GM21526 (cell line): ENCODE results near the gene UGT1A5.

Source experiments
- ATAC-seq: cut with Tn5 transposase; IDR thresholded peaks from one replicate; pipeline ENCODE4 v1.9.1; 2021; ENCODE audit warnings: moderate library complexity; ENCODE audit not compliant: unreplicated experiment, low FRiP score

Gene UGT1A5

GRCh38 chr2:233773854-233774253 lies 61.1 kb downstream of the UGT1A5 start:
- no peak for ATAC-seq

DNA sequence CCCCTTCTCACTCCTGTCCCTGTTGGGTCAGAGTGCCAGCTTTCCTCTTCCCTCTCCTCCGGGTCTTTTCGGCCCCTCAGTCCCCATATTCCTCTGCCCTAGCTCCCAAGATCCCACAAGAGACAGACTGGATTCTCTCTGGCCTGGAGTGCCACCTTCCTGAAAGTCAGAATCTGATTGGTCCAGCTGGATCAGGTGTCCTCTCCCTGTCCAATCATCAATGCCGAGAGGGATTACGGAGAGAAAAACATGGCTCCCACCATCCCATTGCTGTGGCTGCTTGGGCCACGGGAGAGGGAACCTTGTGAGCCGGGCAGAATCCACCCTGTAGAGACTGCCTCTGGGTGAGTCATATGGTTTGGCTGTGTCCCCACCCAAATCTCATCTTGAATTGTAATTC lies 62.7 kb downstream of the UGT1A5 start:
- no peak for ATAC-seq

- ATAC-seq, result no peak
These were observed 65.3 kb downstream of the UGT1A5 start, which contains the start of gene MROH2A for GRCh38 chr2:233778030-233778429. TSS of gene MROH2A (plus strand) at chr2:233778330. CDS start at chr2:233779359, 1,029 bp downstream.

GRCh38 chr2:233779722-233780121 lies 67.0 kb downstream of the UGT1A5 start:
- no peak for ATAC-seq

DNA sequence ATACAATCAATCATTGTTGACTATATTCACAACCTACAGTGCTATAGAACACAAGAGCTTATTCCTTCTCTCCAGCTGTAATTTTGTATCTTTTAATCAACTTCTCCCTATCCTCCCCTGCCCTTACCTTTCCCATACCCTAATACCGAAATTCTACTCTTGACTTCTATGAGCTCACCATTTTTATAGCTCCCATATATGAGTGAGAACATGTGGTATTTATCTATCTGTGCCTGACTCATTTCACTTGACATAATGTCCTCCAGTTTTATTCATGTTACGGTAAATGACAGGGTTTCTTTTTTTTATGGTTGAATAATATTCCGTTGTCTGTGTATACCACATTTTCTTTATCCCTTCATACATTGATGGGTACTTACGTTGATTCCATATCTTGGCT lies 68.1 kb downstream of the UGT1A5 start:
- ATAC-seq, result no peak

GRCh38 chr2:233789554-233789953 lies 76.8 kb downstream of the UGT1A5 start:
- ATAC-seq, result no peak

DNA sequence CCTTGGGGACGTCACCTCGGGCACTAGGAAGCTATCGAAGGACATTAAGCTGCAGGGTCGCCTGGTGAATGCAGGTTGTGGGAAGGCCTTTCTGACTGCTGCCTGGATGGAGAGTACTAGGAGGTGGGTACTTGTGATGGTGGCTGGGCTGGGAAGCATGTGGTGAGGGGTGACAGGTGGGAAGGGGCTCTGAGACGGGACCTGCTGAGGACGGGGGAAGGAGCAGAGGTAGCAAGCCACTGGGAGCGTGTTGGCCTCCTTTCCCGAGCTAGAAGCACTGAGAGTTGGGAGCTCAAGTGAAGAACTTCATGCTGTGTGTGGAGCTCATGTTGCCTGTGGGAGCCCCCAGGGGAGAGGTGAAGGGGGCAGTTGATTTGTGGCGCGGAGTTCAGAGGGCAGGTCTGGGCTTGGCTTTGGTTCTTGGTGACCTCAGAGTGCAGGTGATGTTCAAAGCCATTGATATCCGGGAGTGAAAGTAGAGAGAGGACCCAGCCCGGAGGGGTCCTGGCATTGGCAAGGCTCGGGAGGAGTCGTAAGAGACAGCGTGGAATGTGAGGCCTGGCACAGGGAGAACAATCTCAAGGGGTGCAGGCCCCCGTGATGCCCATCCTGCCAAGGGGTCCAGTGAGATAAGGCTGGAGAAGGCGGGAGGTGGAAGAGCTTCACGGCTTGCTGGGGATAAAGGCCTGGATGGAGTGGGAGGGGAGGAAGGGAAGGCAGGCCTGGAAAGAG lies 78.6 kb downstream of the UGT1A5 start:
- ATAC-seq, result no peak

DNA sequence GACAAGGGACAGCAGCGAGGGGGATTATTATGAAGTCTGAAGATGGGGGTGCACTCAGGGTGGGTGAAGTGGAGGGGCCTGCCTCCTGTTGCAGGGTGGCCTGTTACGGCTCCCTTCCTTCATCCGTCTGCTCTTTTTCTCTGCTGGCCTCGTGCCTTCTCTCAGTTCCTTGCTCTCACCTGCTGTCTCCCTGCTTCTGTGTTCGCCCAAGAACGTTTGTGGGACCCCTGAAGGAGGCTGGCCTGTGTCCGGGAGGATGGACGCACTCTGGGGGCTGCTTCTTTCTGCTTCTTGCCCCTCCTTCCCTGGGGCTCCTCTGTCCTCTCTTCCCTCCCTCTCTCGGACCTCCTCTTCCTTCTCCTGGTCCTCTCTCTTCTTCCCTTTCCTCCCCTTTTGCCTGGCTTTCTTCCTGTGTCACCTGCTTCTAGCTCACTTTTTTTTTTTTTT lies 79.2 kb downstream of the UGT1A5 start:
- ATAC-seq, result no peak

GRCh38 chr2:233792720-233793119 lies 80.0 kb downstream of the UGT1A5 start:
- ATAC-seq, result no peak

DNA sequence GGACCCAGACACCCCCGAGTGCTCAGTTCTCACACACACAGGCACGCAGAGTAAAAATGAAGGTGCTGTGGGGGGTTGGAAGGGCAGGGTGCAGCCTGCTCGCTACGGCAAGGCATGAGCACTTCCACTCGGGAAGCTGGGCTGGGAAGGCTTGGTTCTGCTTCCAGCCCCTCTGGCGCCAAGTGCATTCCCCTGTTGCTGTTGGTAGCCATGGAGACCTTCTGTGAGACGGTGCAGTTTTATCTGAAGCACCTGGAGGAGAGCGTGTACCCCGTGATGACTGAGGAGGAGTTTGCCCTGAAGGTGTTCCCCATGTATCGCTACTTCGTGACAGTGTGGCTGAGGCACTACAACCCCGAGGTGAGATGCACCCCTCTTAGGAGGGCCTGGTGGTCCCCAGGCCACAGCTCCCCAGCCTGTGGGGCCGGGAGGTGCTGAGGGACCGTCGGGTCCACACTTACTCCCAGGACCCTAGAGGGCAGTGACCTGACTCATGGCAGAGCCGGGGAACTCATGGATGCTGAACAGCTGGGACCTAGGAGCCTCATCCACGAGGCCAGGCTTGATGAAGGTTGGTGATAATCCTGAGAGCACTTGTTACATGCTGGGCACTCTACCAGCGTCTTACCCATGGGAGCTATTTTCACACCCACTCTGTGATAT lies 80.9 kb downstream of the UGT1A5 start:
- no peak for ATAC-seq

GRCh38 chr2:233794128-233794658 lies 81.5 kb downstream of the UGT1A5 start:
- ATAC-seq, result no peak

DNA sequence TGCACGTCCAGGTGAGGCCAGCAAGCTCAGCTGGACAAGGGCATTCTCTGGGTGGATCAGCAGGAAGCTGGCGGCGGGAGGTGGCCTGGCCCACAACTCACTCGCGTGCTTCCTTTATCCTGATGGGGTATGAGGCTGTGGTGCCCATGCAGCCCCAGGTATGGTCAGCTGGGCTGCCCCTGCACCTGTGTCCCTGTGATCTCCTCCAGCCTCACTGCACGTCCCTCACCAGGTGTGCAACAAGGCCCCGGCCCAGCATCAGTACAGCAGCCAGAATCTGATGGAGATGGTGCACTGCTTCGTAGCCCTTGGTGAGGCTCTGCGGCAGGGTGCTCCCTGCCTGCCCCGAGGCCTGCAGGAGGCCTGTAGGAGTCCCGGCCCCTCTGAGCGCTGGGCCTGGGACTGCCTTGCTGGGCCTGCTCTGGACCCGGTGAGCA lies 83.0 kb downstream of the UGT1A5 start:
- no peak for ATAC-seq

DNA sequence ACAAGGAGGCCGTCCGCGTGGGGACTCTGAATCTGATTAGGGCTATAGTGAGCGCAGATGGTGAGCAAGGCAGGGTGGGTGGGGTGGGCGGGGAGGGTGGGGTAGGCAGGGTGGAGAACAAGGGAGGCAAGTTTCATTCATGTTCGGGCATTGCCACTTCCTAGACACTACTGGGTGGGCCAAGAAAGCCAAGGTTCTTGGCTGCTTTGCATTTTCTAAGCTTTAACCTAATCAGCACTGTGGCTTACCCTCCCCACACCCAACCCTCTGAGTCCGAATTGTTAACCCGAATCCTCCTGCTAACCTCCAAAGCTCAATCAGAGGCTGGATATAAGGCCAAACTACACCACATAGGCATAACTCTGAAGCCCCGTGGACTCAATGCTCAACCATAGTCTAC lies 83.5 kb downstream of the UGT1A5 start:
- no peak for ATAC-seq

GRCh38 chr2:233798335-233799086 lies 85.8 kb downstream of the UGT1A5 start:
- no peak for ATAC-seq

DNA sequence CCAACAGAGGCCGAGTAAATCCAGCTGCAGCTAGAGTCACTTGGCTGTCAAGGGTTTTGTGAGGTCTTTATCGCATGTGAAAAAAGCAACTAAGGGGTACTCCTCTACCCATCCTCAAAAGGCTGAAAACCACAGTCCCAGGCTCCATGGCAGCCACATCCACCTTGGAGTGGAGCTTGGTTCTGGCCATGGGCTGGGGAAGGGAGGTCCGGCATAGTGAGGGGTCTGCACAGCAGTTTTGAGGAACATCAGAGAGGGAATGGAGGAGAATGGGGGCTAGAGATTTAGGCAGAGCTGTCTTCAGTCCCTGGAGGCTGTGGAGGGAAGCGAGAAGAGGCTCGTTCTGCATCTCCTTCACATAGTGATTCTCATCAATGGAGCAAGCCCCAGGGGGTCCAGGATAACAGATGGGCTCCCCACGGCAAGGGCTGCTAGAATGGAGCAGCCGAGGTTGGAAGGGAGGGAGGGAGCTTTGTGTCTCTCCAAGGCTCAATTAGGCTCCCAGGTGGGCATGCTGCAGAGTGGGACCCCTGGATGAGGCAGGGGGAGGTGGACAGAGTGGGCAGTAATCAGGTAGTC lies 86.5 kb downstream of the UGT1A5 start:
- ATAC-seq, result no peak

DNA sequence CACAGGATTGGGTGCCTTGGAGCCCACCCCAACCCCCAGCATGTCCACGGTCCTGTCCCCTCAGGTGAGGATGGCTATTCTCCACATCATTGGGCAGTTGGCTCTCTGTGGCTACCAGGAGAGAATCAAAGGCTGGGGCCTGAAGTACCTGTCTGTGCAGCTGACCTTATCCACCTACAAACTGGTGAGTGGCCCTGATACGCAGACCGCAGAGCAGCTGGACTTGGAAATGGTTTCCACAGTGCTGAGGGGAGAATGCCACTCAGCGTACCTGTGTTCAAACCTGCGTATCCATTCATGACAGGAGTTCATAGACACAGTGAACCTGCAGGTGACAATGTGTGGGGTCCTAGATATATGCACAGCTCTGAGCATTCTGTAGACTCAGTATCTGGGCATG lies 87.0 kb downstream of the UGT1A5 start:
- no peak for ATAC-seq

GRCh38 chr2:233800208-233800607 lies 87.5 kb downstream of the UGT1A5 start:
- no peak for ATAC-seq

DNA sequence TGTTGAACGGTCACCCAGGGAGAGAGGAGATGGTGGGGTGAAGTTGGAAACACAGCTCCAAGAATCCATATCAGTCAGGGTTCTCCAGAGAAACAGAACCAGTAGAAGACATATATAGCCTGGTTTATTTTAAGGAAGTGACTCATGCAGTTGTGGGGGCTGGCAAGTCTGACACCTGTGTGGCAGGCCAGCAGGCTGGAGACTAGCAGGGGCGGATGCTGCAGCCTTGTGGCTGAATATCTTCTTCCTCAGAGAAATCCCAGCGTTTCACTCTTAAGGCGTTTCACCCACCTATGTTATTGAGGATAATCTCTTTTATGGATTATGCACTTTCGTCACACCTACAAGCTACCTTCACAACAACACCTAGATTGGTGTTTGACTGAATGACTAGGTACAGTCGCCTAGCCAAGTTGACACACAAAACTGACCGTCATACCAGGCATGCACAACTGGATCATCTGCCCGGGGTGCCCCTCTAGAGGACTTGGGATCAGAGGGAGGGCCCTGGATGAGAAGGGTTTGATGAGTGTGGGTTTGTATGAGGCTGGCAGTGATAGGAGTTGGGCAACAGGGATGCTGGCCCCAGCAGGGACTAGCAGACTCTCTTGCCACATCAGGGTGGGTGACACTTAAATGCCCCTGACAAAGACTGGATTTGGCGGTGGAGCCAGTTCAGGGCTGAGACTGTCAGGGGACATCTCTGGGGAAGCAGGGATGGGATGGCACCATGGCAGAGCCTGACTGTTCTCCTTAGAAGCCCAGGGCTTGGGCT lies 88.8 kb downstream of the UGT1A5 start:
- no peak for ATAC-seq

GRCh38 chr2:233802132-233802815 lies 89.6 kb downstream of the UGT1A5 start:
- no peak for ATAC-seq
